Progenitor cell of endocrine pancreas (in vitro differentiated cells): ENCODE measurements around the gene IFT20. TPM values are rescaled to one million over a fixed set of nuclear protein-coding genes. Genes with fewer than 3 reads are reported as not detected.

ENCODE experiments used
- DNase-seq: peaks from one replicate; pipeline ENCODE4 v3.0.0; 2021; ENCODE audit warnings: low spot score; ENCODE audit not compliant: unreplicated experiment
- H3K27ac Mint-ChIP-seq: 2 replicates; pipeline ENCODE4 v1.8.0; 2021; ENCODE audit warnings: mild to moderate bottlenecking, moderate library complexity, mixed read lengths
- H3K27me3 Mint-ChIP-seq: 2 replicates; pipeline ENCODE4 v1.8.0; 2021; ENCODE audit warnings: mixed read lengths
- H3K36me3 Mint-ChIP-seq: 2 replicates; pipeline ENCODE4 v1.8.0; 2022; ENCODE audit warnings: mixed read lengths; ENCODE audit not compliant: insufficient read depth
- H3K4me1 Mint-ChIP-seq: 2 replicates; pipeline ENCODE4 v1.8.0; 2021; ENCODE audit warnings: low read depth, mixed read lengths
- H3K4me3 Mint-ChIP-seq: 2 replicates; pipeline ENCODE4 v1.8.0; 2021; ENCODE audit warnings: low read depth, mild to moderate bottlenecking, moderate library complexity, mixed read lengths
- H3K9me3 Mint-ChIP-seq: 2 replicates; pipeline ENCODE4 v1.8.0; 2021; ENCODE audit warnings: low read depth, mixed read lengths
- CTCF ChIP-seq: fragments of 200-600 bp; sonication (generic); IDR thresholded peaks from one replicate; pipeline ENCODE4 v1.5.0; 2021; ENCODE audit warnings: antibody characterized with exemption, mild to moderate bottlenecking; ENCODE audit not compliant: unreplicated experiment
- microRNA-seq: library from miRNA; unstranded; fragments of <30 nt; microRNA quantifications from one replicate; pipeline ENCODE4 v1.1.0, GENCODE V29; 2020; ENCODE audit warnings: borderline number of aligned reads; ENCODE audit not compliant: unreplicated experiment
- total RNA-seq: library from RNA; stranded (reverse); gene quantifications from 2 replicates; pipeline ENCODE4 v1.2.1, GENCODE V29; 2021

IFT20 gene
- total RNA-seq, 1 donor from 2014 or later: 35.4 TPM

DNA sequence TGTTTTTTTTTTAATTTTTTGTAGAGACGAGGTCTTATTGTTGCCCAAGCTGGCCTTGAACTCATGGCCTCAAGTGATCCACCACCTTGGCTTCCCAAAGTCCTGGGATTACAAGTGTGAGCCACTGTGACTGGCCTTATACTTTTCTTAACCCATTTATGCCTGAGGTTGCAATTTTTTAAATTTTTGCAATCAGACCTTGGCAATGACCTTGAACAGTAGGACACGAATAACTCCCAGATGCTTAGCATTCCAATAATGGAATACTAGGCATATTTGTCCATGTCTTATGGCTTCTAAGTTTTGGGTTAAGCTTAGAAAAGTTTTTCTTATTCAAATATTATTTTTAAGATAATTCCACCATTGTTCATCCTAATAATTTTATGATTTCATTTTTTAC, 44.6 kb downstream of the IFT20 start:
- no peak for DNase-seq
- H3K27me3 Mint-ChIP-seq: peaks cover 6% of the 10 kb centered on the region
- H3K4me1 Mint-ChIP-seq: peaks cover 9% of the 10 kb centered on the region
- H3K27ac Mint-ChIP-seq: no peak overlapping the region
- no peaks in the 10 kb centered on the region for H3K9me3 Mint-ChIP-seq
- TF ChIP-seq CTCF: no peak
- no peak overlapping the region for H3K4me3 Mint-ChIP-seq
- no peaks in the 10 kb centered on the region for H3K36me3 Mint-ChIP-seq

DNA sequence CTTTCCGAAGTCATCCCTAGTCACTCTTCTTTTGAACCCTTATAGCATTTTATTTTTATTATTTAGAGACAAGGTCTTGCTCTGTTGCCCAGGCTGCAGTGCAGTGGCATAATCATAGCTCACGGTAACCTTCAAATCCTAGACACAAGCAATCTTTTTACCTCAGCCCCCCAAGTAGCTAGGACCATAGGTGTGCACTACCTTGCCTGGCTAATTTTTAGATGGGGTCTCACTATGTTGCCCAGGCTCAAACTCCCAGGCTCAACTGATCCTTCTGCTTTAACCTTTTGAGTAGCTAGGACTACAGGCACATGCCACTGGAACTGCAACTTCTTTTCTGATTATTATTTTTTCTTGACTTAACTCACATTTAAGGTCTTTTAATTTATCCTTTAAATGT, 49.3 kb downstream of the IFT20 start:
- H3K27ac Mint-ChIP-seq: no peak overlapping the region
- no peaks in the 10 kb centered on the region for H3K27me3 Mint-ChIP-seq
- no peak for TF ChIP-seq CTCF
- no peak for DNase-seq
- no peaks in the 10 kb centered on the region for H3K9me3 Mint-ChIP-seq
- H3K36me3 Mint-ChIP-seq: no peaks in the 10 kb centered on the region
- no peaks in the 10 kb centered on the region for H3K4me1 Mint-ChIP-seq
- H3K4me3 Mint-ChIP-seq: no peak overlapping the region

DNA sequence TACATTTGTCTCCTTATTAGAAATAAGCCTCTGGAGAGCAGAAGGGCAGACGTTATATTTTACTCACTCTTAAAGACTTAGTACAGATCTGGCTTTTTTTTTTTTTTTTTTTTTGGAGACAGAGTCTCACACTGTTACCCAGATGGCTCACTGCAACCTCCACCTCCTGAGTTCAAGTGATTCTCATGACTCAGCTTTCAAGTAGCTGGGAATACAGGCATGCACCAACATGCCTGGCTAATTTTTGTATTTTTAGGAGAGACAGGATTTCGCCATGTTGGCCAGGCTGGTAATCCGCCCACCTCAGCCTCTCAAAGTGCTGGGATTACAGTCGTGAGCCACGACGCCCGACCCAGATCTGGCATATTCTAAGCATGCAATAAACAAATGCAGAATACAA, 52.7 kb downstream of the IFT20 start:
- H3K36me3 Mint-ChIP-seq: no peaks in the 10 kb centered on the region
- DNase-seq: no peak
- no peaks in the 10 kb centered on the region for H3K4me1 Mint-ChIP-seq
- H3K9me3 Mint-ChIP-seq: no peaks in the 10 kb centered on the region
- H3K4me3 Mint-ChIP-seq: no peak overlapping the region
- no peak for TF ChIP-seq CTCF
- H3K27ac Mint-ChIP-seq: no peak overlapping the region
- H3K27me3 Mint-ChIP-seq: no peaks in the 10 kb centered on the region

GRCh38 chr17:28280826-28281225, 54.4 kb downstream of the IFT20 start:
- Mint-ChIP-seq H3K4me1 (no peaks in the 10 kb centered on the region), H3K27me3 (no peaks in the 10 kb centered on the region), H3K9me3 (no peaks in the 10 kb centered on the region), H3K36me3 (no peaks in the 10 kb centered on the region), H3K4me3 (no peak overlapping the region), H3K27ac (no peak overlapping the region)
- TF ChIP-seq CTCF: no peak
- no peak for DNase-seq

- TF ChIP-seq CTCF: no peak
- H3K4me3 Mint-ChIP-seq: no peak overlapping the region
Observed at GRCh38 chr17:28279411-28279810, 55.9 kb downstream of the IFT20 start.

More at GRCh38 chr17:28279411-28279810, 55.9 kb downstream of the IFT20 start:
- Mint-ChIP-seq H3K27ac (no peak overlapping the region), H3K9me3 (no peaks in the 10 kb centered on the region), H3K27me3 (peaks cover 7% of the 10 kb centered on the region), H3K4me1 (no peaks in the 10 kb centered on the region), H3K36me3 (no peaks in the 10 kb centered on the region)
- no peak for DNase-seq

Small RNA genes lying within 50 kb of the gene (microRNA-seq; reads per million reads assigned to microRNA genes)
- not detected for gene MIR4723

Other genes with a start within 250 kb of the IFT20 start
- 93.8 and 102 TPM in 2 replicates for gene TMEM97, start 16.3 kb downstream of the IFT20 start, total RNA-seq
- gene TNFAIP1, start 289 bp upstream of the IFT20 start, total RNA-seq: 50.9 and 51.0 TPM in 2 replicates
- gene POLDIP2, start 22.1 kb upstream of the IFT20 start, total RNA-seq: 66.0 and 68.6 TPM in 2 replicates
- gene SEBOX, start 29.7 kb upstream of the IFT20 start, total RNA-seq: not detected in 2 replicates
- gene VTN, start 34.8 kb upstream of the IFT20 start, total RNA-seq: 128 and 139 TPM in 2 replicates
- 20.0 and 20.5 TPM in 2 replicates for gene SARM1, start 36.2 kb upstream of the IFT20 start, total RNA-seq
- 15.7 and 16.1 TPM in 2 replicates for gene SLC46A1, start 70.7 kb upstream of the IFT20 start, total RNA-seq
- gene SLC13A2, start 138.2 kb upstream of the IFT20 start, total RNA-seq: 0.29 and 0.31 TPM in 2 replicates
- 0.07 TPM in 1 of 2 replicates, not detected in the other for gene FOXN1, start 170.9 kb upstream of the IFT20 start, total RNA-seq
- 41.3 and 46.7 TPM in 2 replicates for gene UNC119, start 217.2 kb upstream of the IFT20 start, total RNA-seq
- gene PIGS, start 236.1 kb upstream of the IFT20 start, total RNA-seq: 65.0 and 68.2 TPM in 2 replicates
- 4.8 and 5.6 TPM in 2 replicates for gene ALDOC, start 241.4 kb upstream of the IFT20 start, total RNA-seq